Measurements from ENCODE around the gene RING1.

DNA sequence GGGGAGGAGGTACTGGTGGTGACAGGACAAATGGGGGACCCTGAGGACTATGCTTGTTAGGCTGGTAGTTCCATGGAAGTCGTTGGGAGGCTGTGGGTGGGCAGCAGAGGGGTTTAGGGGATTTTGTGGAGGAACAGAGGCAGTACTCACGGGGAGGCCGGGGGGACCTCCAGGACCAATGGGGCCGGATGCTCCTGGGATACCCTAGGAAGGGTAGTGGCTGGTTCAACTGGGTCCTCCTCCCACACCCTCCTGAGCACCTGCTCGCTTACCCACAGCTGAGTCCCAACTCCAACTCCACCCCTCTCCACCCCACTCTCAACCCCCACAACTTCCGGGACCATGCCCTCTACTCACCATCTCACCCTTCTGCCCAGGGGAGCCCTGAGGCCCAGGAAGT lies 41.9 kb upstream of the RING1 start:
- TF ChIP-seq, protein P1, sequence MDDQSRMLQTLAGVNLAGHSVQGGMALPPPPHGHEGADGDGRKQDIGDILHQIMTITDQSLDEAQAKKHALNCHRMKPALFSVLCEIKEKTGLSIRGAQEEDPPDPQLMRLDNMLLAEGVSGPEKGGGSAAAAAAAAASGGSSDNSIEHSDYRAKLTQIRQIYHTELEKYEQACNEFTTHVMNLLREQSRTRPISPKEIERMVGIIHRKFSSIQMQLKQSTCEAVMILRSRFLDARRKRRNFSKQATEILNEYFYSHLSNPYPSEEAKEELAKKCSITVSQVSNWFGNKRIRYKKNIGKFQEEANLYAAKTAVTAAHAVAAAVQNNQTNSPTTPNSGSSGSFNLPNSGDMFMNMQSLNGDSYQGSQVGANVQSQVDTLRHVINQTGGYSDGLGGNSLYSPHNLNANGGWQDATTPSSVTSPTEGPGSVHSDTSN (IDR thresholded peaks at IDR 0.05): no peak
- no peak for TF ChIP-seq EZH2phosphoT487 (IDR thresholded peaks at IDR 0.05; ENCODE audit: borderline replicate concordance, low read depth)
- no peak for TF ChIP-seq TEAD4 (IDR thresholded peaks at IDR 0.05; ENCODE audit: borderline replicate concordance, insufficient read depth)
- no peak for TF ChIP-seq NFIC (IDR thresholded peaks at IDR 0.05; ENCODE audit: borderline replicate concordance)
- TF ChIP-seq, protein P2, sequence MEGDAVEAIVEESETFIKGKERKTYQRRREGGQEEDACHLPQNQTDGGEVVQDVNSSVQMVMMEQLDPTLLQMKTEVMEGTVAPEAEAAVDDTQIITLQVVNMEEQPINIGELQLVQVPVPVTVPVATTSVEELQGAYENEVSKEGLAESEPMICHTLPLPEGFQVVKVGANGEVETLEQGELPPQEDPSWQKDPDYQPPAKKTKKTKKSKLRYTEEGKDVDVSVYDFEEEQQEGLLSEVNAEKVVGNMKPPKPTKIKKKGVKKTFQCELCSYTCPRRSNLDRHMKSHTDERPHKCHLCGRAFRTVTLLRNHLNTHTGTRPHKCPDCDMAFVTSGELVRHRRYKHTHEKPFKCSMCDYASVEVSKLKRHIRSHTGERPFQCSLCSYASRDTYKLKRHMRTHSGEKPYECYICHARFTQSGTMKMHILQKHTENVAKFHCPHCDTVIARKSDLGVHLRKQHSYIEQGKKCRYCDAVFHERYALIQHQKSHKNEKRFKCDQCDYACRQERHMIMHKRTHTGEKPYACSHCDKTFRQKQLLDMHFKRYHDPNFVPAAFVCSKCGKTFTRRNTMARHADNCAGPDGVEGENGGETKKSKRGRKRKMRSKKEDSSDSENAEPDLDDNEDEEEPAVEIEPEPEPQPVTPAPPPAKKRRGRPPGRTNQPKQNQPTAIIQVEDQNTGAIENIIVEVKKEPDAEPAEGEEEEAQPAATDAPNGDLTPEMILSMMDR (IDR thresholded peaks at IDR 0.05): no peak
- TF ChIP-seq EP300 (IDR thresholded peaks at IDR 0.05; ENCODE audit: borderline replicate concordance in 1 of 2, low read depth in 1 of 2, low read length in 1 of 2): no peak
- TF ChIP-seq POLR2AphosphoS5 (IDR thresholded peaks at IDR 0.05; ENCODE audit: low read depth, low read length): no peak
- TF ChIP-seq, protein P3, sequence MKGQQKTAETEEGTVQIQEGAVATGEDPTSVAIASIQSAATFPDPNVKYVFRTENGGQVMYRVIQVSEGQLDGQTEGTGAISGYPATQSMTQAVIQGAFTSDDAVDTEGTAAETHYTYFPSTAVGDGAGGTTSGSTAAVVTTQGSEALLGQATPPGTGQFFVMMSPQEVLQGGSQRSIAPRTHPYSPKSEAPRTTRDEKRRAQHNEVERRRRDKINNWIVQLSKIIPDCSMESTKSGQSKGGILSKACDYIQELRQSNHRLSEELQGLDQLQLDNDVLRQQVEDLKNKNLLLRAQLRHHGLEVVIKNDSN (IDR thresholded peaks at IDR 0.05; ENCODE audit: borderline replicate concordance, low read depth): no peak
- TF ChIP-seq MXI1 (IDR thresholded peaks at IDR 0.05; ENCODE audit: low read depth, low read length): no peak

Measured in SK-N-SH (cell line).